NCI-H1417 (cell line): ENCODE measurements around the gene SLC12A6.

Source experiments
- DNase-seq, 3 experiments: peaks; one replicate each; lab custom pipeline; 2025; lab: John Stamatoyannopoulos, UW

The SLC12A6 gene

DNA sequence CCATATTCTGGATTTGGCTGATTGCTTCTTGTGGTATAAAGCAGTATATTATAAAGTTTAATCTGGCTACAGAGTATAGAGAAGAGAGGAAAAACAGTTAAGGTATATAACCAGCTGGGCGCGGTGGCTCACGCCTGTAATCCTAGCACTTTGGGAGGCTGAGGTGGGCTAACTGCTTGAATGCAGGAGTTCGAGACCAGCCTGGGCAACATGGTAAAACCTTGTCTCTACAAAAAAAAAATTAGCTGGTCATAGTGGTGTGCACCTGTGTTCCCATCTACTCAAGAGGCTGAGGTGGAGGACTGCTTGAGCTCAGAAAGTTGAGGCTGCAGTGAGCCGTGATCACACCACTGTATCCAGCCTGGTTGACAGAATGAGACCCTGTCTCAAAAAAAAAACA lies 7.3 kb downstream of the SLC12A6 start:
- DNase-seq, result no peak

DNA sequence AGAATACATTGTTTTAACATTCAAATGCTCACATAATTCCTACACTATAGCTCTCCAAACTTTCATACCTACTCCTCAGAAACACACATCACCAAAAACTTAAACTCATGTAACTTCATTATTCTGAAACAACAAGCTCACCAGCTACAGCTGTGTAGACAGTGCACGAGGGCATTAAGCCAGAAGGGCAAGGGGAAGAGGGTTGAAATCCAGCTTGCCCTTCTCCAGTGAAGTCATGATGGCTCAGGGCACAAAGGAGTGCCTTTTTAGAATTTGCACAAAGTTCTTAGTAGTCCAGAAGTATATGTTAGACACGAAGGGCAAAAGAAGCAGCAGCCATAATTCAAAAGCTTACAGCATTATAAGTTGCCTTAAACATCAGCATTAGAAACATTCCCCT lies 8.6 kb downstream of the SLC12A6 start:
- no peak for DNase-seq

DNA sequence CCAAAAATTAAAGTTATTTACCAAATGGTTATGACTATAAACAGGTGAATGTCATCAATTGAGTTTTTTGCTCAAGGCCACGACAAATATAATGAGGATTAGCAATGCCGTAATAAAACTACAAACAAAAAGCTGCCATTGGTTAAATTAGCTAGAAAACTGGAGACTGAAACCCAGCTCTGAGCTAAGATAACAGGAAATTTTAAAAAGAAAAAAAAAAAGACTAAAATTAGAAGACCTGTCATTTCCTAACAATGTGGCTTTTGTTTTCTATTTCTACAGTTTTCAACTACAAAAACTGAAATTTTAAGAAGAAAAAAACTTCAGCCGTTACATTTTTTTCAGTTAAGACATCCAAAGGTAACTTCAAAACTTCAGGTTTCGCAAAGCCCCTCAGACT lies 9.7 kb downstream of the SLC12A6 start:
- DNase-seq, result no peak

- DNase-seq, result no peak
Measured at GRCh38 chr15:34325368-34325767, 12.2 kb downstream of the SLC12A6 start.

DNA sequence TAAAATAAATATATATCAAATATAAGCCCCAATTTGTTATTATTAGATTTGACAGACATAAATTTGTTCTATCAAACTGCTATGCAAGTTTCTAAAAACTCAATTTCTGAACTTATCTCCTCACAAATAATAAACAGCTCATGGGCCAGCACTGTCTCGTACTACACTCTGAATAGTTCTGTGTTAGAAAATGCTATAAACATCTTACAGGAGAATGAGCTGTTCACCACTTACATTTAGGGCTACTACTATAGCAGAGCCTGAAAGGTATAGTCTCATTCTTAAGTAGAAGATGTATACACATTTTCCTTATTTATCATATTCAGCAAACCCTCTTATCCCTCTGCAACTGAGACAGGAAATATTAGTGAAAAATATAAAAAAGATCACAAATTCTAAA lies 12.6 kb downstream of the SLC12A6 start:
- DNase-seq, result no peak

GRCh38 chr15:34323217-34323616 lies 14.4 kb downstream of the SLC12A6 start:
- no peak for DNase-seq

GRCh38 chr15:34318277-34319079 lies 19.1 kb downstream of the SLC12A6 start:
- DNase-seq, result peak; percentile 18 to 83 (median 60)

DNA sequence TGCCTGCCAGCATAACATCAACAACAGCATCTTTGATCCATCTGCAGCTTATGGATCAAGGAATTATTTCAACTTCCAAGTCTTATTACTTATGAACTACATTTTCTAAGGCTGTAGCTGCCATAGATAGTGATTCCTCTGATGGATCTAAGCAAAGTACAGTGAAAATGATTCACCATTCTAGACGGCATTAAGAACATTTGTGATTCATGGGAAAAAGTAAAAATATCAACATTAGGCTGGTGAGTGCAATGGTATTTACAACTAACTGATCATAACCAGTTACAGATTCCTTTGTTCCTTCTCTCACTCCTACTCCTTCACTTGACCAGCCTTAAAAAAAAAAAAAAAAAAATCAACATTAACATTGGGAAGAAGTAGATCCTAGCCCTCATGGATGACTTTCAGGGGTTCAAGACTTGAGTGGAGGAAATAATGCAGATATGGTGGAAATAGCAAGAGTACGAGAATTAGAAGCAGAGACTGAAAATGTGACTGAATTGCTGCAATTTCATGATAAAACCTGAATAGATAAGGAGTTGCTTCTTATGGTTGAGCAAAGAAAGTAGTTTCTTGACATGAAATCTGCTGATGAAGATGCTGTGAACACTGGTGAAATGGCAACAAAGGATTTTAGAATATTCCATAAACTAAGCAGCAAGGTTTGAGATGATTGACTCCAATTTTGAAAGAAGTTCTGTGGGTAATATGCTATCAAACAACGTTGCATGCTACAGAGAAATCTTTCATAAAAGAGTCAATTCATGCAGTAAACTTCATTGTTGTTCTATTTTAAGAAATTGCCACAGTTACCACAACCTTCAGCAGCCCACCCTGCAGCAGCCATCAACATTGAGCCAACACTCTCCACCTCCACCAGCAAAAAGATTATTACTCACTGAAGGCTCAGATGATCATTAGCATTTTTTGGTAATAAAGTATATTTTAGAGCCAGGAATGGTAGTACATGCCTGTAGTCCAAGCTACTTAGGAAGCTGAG lies 22.8 kb downstream of the SLC12A6 start:
- no peak for DNase-seq

- DNase-seq, result no peak
Measured at GRCh38 chr15:34311563-34311962, 26.0 kb downstream of the SLC12A6 start.

- DNase-seq, result no peak
Measured at GRCh38 chr15:34304613-34305012, 33.0 kb downstream of the SLC12A6 start.

DNA sequence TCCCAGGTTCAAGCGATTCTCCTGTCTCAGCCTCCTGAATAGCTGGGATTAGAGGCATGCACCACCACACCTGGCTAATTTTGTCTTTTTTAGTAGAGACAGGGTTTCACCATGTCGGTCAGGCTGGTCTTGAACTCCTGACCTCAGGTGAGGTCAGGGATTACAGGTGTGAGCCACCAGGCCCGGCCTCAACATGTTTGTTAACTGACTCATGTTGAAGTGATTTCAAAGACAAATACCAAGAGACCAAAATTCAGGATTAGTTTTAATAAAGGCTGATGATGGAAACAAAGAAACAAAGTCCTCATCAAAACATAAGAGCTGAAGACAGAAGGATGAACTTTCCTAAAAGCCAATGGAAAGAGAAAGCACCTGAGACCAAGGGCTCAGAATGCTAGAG lies 36.5 kb downstream of the SLC12A6 start:
- DNase-seq, result no peak

DNA sequence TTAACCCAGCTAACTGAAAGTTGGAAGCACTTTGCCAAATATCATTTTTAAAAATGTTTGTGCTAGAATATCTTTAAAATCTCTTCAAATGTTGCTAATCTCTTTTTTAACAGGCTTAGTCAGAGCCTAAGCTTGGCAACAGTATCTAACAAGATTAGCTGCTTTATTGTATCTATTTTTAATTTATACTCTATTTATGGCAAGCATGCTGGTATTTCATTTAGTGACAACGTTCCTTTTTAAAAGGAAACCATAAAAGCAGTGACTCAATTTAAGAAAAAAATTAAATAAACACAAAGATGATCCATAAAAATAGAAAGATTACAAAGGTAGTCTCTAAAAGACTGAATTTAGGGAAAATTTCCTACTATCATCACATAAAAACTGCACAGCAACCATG lies 40.5 kb downstream of the SLC12A6 start:
- DNase-seq, result no peak

DNA sequence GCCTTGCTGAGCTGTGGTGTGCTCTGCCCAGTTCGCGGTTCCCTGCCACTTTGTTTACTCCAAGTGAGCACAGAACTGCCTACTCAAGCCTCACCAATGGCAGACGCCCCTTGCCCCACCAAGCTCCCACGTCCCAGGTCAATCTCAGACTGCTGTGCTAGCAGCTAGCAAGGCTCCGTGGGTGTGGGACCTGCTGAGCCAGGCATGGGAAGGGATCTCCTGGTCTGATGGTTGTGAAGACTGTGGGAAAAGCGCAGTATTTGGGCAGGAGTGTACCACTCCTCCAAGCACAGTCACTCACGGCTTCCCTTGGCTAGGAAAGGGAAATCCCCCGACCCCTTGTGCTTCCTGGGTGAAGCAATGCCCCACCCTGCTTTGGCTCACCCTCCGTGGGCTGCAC lies 45.0 kb downstream of the SLC12A6 start:
- DNase-seq, result no peak

DNA sequence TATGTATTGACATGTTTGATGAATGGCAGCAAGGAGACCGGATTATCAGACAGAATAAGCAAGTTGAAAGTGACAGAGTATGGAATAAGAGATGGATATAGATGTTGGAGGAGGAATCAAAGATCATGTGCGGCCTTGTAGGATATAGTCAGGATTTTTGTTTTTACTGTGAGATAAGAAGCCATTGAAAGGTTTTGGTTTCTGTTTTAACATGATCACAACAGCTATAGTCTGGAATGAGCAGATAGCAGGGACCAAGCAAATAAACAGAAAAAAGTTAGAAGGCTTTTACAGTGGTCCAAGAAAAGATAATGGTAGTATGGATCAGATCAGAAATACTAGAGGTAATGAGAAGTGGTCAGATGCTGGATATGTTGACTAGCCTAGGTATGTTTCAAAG lies 52.6 kb downstream of the SLC12A6 start:
- DNase-seq, result no peak

DNA sequence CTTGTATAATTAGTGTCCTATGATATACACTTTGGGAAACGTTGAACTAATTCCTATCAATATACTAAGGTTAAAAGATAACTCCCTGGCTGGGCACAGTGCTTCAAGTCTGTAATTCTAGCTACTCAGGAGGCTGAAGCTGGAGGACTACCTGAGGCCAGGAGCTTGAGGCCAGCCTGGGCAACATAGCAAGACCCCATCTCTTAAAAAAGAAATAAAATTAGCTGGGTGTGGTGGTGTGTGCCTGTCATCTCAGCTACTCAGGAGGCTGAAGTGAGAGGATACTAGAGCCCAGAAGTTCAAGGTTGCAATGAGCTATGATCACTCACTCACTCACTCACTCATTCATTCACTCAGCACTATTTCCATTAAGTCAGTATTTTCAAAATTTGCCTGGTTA lies 55.2 kb downstream of the SLC12A6 start:
- no peak for DNase-seq

GRCh38 chr15:34280193-34280592 lies 57.4 kb downstream of the SLC12A6 start:
- no peak for DNase-seq

DNA sequence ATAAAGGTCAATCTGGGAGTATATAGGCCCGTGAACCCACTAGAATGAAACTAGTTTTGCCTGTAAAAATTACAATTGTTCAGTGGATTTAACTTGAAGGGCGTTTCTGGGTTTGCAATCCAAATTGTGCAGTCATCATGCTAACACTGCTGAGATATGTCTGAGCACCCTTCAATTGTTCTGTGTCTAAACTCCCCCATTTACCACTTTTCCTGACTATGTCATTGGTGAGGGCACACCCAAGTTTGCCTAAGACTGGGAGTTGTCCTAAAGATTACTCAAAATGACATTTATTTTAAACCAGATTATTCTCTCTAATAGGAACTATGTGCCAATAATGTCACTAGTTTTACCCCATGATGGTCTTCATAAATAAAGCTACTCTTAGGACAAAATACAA lies 58.2 kb downstream of the SLC12A6 start:
- DNase-seq, result no peak

GRCh38 chr15:34275721-34276120 lies 61.9 kb downstream of the SLC12A6 start:
- DNase-seq, result no peak

GRCh38 chr15:34275154-34275553 lies 62.4 kb downstream of the SLC12A6 start:
- no peak for DNase-seq

DNA sequence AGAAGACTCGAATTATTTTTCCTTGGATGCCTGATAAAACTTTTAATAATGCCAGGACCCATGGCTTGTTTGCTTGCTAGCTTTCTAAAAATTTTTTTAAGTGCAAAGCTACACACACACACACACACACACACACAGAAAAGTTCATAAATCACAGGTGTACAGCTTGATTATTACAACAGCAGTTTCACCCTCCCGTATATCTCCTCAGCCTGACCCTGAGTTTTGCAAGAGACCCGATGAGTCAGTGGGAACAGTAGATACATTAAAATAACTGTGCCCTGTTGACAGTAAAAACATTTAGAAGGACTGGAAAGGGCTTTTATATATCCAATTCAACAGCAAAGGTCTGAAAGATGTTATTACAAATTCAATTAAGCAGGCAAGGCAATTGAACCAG lies 66.1 kb downstream of the SLC12A6 start:
- DNase-seq, result no peak

DNA sequence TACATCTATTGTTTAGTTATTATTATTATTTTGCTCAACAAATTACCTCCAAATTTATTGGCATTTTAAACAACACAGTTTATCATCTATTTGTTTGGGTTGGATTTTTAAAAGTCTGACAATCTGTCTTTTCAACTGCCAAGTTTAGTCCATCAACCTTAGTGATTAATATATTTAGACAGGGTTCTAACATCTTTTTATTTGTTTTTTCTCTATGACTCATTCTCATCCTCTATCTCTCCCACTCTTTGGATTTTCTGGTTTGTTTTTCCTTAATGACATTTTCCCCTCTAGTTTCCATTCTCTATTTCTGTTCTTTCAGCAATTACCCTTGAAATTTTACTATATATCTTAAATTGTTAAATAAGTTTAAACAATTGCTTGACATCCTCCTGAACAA lies 70.8 kb downstream of the SLC12A6 start:
- no peak for DNase-seq

DNA sequence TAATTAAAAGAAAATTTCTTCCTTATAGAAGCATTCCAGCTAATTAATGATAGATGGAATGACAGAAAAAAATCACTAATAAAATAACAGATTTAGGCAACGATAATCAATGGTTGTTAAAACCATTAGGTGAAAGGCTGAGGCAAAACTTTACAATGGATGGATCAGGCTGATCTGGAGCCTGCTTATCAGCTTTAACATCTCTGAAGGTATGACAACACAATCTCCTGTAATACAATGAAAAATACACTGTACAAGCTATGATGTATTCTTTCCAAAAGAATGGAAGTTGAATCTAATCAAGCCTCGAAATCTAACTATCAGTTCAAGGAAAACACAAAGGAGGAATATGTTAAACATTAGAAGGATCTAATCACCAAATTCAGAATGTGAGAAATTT lies 73.5 kb downstream of the SLC12A6 start:
- DNase-seq, result no peak

GRCh38 chr15:34262362-34262761 lies 75.2 kb downstream of the SLC12A6 start:
- DNase-seq, result no peak
